ENCODE measurements around the gene GJA4.

GRCh38 chr1:34780528-34780927 lies 12.3 kb upstream of the GJA4 start:
- no peak for TF ChIP-seq POLR2AphosphoS5 (IDR thresholded peaks at IDR 0.05)
- no peak for TF ChIP-seq POLR2A (IDR thresholded peaks at IDR 0.05)
- no peak for TF ChIP-seq CTCF (IDR thresholded peaks at IDR 0.05)

Data from upper lobe of left lung (tissue), 4 donors.